Measurements from ENCODE around the gene KIAA0040.
A peak's percentile ranks its signal among the peaks of the same experiment; 100 is the strongest.

The KIAA0040 gene

DNA sequence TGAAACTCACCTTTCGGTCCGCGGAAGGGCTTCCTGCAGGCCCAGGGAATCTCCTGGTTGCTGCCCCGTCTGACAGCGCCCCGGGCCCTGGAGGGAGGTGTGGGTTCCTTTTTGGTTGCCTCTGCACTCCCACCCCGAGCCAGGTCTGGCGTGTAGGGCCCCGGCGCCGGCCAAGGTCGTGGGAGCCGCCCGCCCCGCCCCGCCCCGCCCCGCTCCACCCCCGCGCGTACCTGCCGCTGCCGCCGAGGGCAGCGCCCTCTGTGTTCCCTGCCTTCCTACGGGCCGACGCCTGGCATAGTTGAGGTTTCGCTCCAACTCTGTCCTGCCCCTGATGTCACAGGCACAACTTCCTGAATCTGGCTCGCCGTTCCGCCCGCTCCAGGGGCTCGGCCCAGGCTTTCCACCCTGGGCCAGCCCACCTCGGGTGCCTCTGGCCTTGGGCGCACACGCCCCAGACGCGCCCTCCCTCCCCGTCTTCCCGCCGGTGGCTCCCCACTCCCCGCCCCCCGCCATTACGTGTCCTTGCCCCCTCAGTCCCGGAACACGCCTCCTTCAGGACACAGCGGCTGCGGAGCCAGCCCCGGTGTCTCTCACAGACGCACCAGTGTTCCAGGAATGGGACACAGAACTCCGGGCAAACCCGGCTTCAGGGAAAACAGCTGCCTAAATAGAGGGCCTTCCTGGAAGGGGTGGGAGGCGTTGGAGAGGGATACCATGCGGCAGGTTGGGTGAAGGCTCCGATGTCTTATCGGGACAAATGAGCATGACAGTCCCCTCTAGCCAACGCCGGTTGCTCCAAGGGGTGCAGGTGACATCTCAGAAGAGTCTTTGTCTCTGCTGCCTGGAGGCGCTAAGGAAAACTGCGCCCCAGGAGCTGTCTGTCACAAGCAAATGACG is at the start of gene KIAA0040:
Gene KIAA0040, minus strand, starts transcription at position 147 of the 897 bp plus-strand sequence. CDS start 31,763 bp downstream, outside the sequence.
- peak; percentile 83 for DNase-seq (ENCODE audit: low spot score)

- no peak for DNase-seq (ENCODE audit: low spot score)
These were observed 44.8 kb upstream of the KIAA0040 start for GRCh38 chr1:175237389-175237788.

DNA sequence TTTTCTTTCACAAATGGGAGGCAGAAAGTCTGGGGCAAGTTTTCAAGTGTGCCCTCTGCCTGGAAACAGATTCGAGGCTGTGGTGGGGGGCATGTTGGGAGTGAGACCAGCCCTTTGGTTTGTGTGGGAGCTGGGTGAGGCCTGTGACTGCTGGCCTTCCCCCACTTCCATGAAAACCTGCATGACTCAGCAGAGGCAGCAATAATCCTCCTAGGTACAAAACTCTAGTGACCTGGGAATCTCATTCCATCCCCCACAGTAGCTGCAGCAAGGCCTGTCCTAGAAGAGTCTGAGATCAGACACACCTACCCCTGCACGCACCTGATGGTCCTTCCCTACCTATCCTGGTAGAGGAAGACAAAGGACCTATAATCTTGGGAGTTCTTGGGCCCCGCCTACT is 42.1 kb upstream of the KIAA0040 start:
- no peak for DNase-seq (ENCODE audit: low spot score)

- no peak for DNase-seq (ENCODE audit: low spot score)
These were observed 39.8 kb upstream of the KIAA0040 start for GRCh38 chr1:175232335-175232734.

DNA sequence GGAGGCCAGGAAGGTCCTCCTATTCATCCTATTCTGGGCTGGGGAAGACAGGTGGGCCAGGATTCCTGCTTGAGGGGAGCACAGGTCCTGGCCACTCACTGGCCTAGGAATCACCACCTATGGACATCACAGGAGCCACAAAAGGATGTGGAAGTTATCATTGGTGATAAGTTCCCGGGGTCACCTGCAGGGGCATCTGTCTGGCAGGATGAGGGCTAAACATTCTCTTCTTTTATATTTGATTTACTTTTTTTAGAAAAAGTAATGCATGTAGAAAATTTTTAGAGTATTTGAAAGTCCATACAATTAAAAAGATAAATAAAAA is 33.2 kb upstream of the KIAA0040 start:
- no peak for DNase-seq (ENCODE audit: low spot score)

- no peak for DNase-seq (ENCODE audit: low spot score)
These were observed 29.8 kb upstream of the KIAA0040 start for GRCh38 chr1:175222296-175222938.

DNA sequence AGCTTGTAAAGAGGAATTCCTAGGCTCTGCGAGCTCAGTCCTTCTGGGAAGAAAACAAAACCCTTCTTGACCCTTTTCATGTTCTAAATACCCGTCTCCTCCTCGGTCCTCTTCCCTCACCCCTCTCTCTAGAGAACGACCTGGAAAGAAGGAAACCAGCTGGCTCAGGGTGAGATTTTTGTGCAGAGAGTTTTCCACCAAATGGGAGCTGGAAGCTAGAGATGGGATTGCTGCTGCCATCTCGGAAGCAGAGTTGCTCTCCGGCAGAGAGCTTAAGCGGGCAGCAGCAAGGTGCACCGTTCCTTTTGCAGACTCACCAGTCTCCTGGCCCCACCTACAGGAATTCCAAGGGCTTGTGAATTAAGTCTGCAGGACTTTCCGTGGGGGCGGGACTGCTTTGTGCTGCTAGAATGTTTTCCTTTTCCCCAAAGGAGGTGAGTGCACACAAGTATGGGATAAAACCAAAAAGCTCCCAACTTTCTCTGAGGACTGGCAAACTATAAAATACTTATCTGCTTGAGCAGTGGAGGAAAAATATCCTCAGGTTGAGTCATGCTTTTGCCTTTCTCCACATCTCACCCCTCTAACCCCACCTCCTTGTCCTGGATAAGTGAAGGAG is 29.1 kb upstream of the KIAA0040 start:
- DNase-seq (ENCODE audit: low spot score) = no peak

DNA sequence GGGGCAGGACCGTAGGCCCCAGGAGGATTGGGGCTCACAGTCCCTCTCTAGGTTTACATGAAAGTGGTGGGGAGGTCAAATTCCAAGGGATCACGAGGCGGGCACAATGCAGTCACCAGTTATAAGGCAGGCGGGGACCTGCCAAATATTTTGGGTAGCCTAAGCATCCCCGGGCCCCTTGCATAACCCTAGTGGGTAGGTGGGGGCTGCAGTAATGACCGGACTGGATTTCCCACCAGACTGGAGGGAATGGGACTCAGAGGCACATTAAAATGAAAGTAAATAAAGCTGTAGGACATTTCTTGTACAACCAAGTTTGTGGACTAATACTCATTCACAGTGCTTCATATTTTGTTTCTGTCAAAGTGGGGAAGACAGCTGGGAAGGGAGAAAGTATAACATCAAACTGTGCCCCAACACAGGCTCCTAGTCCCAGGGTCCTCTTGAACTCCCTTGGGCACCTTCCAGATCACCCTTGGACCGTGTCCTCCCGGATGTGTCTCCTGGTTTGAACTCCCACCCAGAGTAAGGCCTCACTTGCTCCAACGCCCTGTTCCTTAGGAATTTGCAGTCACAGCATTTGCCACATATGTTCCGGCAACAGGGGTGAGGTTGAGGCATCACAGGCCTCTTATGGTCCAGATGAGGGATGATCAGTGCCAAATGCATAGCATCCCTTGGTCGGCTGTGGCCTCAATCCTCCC is 28.4 kb upstream of the KIAA0040 start:
- no peak for DNase-seq (ENCODE audit: low spot score)

DNA sequence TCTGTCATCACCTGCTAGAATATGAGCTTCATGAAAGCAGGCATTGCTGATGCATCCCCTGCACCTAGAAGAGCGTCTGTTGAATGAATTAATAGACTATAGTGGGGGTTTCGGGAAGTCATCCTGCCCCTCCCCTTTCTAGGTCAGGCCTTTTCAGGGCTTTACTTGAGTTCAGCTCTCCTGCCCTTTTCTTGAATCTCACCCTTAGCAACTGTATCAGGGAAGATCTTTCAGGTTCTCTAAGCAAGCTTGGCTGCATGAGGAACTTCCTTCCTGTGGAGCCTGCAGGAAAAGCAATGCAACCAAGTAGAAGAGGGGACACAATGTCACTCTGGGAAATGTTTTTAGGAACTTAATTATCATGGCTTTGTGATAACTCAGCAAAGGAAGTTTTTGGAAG is 27.2 kb upstream of the KIAA0040 start:
- no peak for DNase-seq (ENCODE audit: low spot score)

DNA sequence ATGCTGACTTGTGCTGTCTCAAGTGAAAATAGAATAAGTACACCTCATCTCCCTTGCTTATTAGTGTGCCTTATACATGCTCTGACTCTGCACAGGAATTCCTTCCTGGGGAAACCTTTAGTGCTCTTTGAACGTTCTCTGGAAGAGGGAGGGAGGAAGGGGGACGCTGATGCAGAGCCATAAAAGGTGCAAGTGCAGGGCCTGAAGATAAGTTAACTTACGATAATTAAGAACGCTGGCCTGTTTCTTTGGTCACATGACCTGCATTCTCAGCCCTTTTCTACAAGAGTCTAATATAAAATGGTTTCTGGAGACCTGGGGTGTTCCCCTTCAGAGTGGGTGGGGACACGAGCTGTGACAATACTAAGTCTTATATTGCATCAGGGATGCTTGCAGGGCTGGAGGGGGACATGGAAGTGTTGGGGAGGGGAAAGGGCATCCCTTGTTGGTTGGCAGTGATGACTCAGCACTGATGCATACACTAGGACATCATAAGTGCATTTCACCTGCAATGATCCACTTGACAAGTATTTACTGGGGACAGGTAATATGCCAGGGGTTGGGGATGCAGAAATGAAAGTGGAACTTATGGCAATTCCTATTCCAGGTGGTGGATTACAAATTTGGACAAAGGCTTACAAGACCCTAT is 26.3 kb upstream of the KIAA0040 start:
- no peak for DNase-seq (ENCODE audit: low spot score)

- DNase-seq (ENCODE audit: low spot score) = no peak
These were observed 25.4 kb upstream of the KIAA0040 start for GRCh38 chr1:175217721-175218531.

- no peak for DNase-seq (ENCODE audit: low spot score)
These were observed 23.9 kb upstream of the KIAA0040 start for GRCh38 chr1:175216444-175216843.

GRCh38 chr1:175211656-175212055 is 19.1 kb upstream of the KIAA0040 start:
- no peak for DNase-seq (ENCODE audit: low spot score)

DNA sequence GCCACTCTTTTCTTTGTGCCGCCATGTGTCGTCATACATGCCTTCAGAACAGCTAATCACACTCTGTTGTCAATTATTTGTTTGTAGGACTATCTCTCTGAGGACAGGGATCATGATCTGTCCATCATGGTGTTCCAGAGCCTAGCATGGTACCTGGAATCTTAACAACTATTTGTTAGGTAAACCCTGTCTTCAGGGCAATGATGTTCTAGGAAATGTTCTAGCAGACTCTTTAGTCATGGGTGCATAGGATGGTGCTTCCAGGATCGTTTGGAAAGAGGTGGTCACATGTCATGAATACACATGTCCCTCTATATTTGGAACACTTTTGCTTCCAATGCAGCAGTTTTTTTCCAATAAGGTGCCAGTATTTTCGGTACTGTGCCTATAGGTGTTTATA is 18.2 kb upstream of the KIAA0040 start:
- no peak for DNase-seq (ENCODE audit: low spot score)

- DNase-seq (ENCODE audit: low spot score) = no peak
These were observed 16.9 kb upstream of the KIAA0040 start for GRCh38 chr1:175209493-175209921.

DNA sequence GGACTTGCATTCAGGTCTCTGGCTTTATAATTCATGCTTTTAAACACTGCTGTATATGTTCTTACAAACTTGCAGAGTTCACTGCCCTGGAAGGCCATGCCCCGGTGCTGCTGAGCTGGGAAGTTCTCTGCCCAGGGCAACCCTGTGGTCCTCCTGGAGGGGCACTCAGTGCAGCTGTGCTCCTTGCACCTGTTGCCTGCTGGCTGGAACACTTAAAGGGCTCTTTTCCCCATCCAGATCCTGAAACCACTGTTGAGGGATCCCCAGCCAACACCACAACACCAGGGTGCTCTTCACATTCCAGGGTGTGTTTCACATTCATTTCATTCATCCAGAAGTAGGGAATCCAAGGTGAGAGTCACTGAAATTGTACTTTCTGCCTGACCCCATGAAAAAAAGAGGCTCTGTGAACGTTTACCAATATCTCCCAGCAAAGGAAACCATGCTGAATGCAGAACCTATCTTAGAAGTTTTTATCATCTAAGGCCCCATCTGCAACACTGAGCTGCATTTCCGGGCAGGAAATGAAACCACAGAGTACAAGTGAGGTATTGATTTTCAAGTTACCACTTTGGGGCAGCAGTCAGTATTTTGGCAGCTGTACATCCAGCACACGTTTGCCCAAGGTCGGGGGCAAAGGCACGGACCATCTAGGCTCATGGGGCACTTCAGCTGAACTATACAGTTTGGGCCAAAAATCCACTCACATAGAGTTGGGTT is 16.4 kb upstream of the KIAA0040 start:
- DNase-seq (ENCODE audit: low spot score) = no peak

DNA sequence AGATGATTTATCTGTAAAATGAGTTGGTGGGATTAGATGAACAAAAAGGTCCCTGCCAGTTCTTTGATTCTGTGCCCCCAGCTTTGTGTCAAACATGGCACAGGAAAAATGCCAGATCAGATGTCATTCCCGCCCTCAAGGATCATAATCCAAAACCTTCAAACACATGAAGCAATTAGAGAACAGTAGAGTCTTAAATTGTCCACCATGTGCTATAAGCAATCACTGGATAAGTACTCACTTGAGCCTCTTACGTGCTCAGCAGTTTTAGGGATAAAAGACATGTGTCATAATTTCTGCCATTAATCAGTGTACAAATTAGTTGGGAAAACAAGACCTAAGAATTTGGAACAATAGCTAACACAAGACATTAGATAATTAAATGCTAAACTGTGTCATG is 15.4 kb upstream of the KIAA0040 start:
- no peak for DNase-seq (ENCODE audit: low spot score)

GRCh38 chr1:175206687-175207086 is 14.1 kb upstream of the KIAA0040 start:
- no peak for DNase-seq (ENCODE audit: low spot score)

DNA sequence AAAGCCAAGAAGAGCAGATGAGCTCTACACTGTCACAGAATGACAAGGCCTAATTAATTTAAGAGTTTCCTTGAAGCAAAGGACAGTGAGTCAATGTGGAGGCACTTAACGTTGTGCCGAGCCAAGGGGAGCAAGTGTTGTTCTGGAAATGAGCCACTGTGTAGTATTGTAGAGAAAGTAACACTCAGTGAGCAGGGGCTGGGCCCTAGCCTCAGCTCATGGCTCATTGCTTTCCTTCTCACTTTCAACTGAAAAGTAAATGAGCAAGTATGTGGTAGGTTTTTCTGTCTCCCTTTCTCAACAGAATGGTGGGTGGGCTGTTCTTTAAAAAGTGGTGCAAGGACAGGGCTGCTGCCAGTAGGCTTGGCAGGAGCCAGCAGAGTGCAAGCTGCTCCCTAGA is 11.8 kb upstream of the KIAA0040 start:
- DNase-seq (ENCODE audit: low spot score) = no peak

- DNase-seq (ENCODE audit: low spot score) = no peak
These were observed 11.0 kb upstream of the KIAA0040 start for GRCh38 chr1:175203570-175204068.
